K562 (cell line): Measurements from ENCODE around the gene HOXB1. TPM values are rescaled to one million over a fixed set of nuclear protein-coding genes. Genes with fewer than 3 reads are reported as not detected.

Experiments used
- AFF1 ChIP-seq, 2 experiments: fragments of 450-650 bp; IDR thresholded peaks; 2 replicates each; pipeline ENCODE4 v1.6.1; 2018; ENCODE audit warnings: mild to moderate bottlenecking in 2 of 2, low read depth in 1 of 2; ENCODE audit not compliant: partially characterized antibody in 2 of 2
- CHAMP1 ChIP-seq: fragments of 450-650 bp; IDR thresholded peaks from 2 replicates; pipeline ENCODE4 v1.6.1; 2016; ENCODE audit warnings: mild to moderate bottlenecking
- FOXP4 ChIP-seq: sonication (generic); formaldehyde crosslinking; IDR thresholded peaks from 2 replicates; pipeline ENCODE4 v1.8.0; 2022; ENCODE audit warnings: mild to moderate bottlenecking, missing genetic modification reagents, borderline replicate concordance
- GTF2B ChIP-seq: IDR thresholded peaks from 2 replicates; pipeline ENCODE4 v1.6.1; 2011; ENCODE audit not compliant: insufficient read length; ENCODE audit errors: extremely low read depth
- LEF1 ChIP-seq: fragments of 450-650 bp; IDR thresholded peaks from 2 replicates; pipeline ENCODE4 v1.6.1; 2016; ENCODE audit warnings: mild to moderate bottlenecking
- MLLT1 ChIP-seq, 2 experiments: fragments of 450-650 bp; IDR thresholded peaks; 2 replicates each; pipeline ENCODE4 v1.6.1; 2016
- USF2 ChIP-seq: sonication (generic); formaldehyde crosslinking; IDR thresholded peaks from 2 replicates; pipeline ENCODE4 v1.5.0; 2020; ENCODE audit warnings: missing genetic modification reagents
- ZFX ChIP-seq: sonication (generic); formaldehyde crosslinking; IDR thresholded peaks from 2 replicates; pipeline ENCODE4 v1.8.0; 2022; ENCODE audit warnings: mild to moderate bottlenecking, missing genetic modification reagents, moderate library complexity
- ZNF592 ChIP-seq: fragments of 450-650 bp; IDR thresholded peaks from 2 replicates; pipeline ENCODE4 v1.6.1; 2017; ENCODE audit warnings: antibody characterized with exemption, mild to moderate bottlenecking
- polyA plus RNA-seq, 8 experiments: library from polyadenylated mRNA; depleted of rRNA in 4 of 8; stranded (reverse) in 5 of 8; unstranded in 3 of 8; fragments of >200 nt; fragmentation: Nextera tagmentation in 2 of 8; fragmentation: Illumina TruSeq in 1 of 8; extraction: Ambion mirVana in 2 of 8; extraction: Trizol in 1 of 8; gene quantifications; 2 replicates each; pipeline versions ENCODE4 v1.2.1 to v1.2.3, GENCODE V29; 2011 to 2014; ENCODE audit warnings: inconsistent platforms in 1 of 8, missing spikeins in 1 of 8
- total RNA-seq, 7 experiments: library from RNA; depleted of rRNA in 6 of 7; stranded (reverse); fragments of >200 nt in 6 of 7; fragmentation: Illumina TruSeq in 2 of 7; extraction: Trizol in 2 of 7; gene quantifications; 2 replicates each; pipeline versions ENCODE4 v1.2.1 to v1.2.3, GENCODE V29; 2011 to 2021; ENCODE audit warnings: low replicate concordance in 1 of 7

HOXB1 gene
- total and polyA plus RNA-seq, 9 of the 15 experiments (the other 6 are each of a cell fraction or from before 2014, with no cell fraction given): 0.04 TPM; not detected in 8

- TF ChIP-seq LEF1 (no peak), USF2 (peak; percentile 80), ZFX (CRISPR knock-in tag) (peak; percentile 57), GTF2B (peak; percentile 3), FOXP4 (CRISPR knock-in tag) (no peak), ZNF592 (0 out of 2 replicates have a peak, but pooled peaks have one; percentile 14), MLLT1 (IDR thresholded peaks at IDR 0.05) (0 out of 4 replicates have a peak, but pooled peaks of 1 of the 2 experiments have one; percentile 9), AFF1 (IDR thresholded peaks at IDR 0.05; ENCODE audit: low read depth in 1 of 2, partially characterized antibody in 2 of 2) (peak in 1 of 2 experiments; percentile 5), CHAMP1 (no peak)
These were observed 14.2 kb upstream of the HOXB1 start, which contains the start of gene HOXB2 (continued) for GRCh38 chr17:48545022-48545375.
